Activated naive CD8-positive, alpha-beta T cell treated with anti-CD3 and anti-CD28 coated beads, Interleukin-2, amount 50 U/mL, for 16 hours (primary cell): ENCODE results near the gene LMF1.

Experiments used
- DNase-seq: peaks from one replicate; pipeline ENCODE4 v3.0.0-alpha.2; 2020; ENCODE audit warnings: low read depth, low spot score

Gene LMF1

DNA sequence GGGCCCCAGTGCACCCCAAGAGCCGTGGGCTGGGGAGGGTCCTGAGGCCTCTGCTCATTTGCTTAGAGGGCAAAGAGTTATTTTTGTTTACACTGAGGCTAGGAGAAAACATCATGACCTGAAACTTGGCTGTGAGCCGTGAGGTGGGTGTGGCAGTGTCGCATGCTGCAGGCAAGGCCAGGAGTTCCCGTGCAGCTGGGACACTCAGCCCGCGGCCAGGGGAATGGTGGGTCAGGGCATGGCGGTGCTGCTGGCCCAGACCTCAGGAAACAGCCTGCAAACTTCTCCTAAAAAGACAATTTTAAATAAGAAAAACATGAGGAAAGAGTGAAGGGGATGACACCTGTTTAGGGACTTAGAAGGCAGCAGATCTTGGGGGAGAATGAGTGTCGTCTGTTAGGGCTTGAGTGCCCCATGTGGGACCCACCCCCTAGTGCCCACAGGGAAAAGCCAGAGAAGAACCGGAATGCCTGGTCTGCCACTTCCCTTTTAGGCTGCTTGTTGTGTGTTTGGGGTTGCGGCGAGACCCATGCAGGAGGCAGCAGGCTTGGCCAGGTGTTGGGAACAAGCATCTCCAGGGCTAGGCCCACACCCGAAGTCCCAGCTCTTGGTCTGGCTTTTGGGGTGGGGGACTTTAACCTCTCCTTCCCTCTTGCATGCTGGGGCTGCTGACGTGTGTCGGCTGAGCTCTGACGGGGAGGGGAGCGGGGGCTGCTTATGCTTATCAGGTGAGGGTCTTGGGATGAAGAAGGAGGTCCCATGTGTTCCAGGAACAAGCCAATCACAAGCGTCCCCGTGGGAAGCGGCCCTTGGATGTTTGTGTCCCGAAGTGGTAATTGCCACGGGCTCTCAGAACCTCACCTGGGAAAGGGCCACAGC lies 89.3 kb downstream of the LMF1 start:
- no peak for DNase-seq

DNA sequence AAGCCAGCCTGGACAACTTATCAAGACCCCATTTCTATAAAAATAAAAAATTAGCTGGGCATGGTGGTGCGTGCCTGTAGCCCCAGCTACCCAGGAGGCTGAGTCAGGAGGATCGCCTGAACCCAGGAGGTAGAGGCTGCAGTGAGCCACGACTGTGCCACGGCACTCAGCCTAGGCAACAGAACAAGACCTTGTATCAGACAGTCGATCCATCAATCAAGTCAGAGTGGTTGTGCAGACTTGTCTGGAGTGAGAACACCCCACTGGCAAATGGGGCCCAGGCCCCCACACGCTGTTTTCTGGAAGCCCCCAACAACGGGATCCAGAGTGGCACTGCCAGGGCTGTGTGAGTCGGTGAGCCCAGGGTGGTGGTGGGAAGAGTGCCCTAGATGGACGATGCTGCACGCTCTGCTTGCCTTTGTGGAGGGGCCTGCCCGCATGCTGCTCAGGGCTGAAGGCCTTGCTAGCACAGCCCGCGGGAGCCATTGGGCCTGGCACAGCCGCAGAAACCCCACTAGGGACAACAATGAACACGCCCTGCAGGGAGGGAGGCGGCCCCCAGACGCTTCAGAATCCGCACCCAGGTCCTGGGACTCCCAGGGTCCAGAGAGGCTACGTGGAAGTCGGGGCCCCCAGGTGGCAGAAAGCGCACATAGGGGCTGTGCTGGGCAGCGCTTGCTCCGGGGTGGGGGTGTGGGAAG lies 90.2 kb downstream of the LMF1 start:
- DNase-seq, result no peak

DNA sequence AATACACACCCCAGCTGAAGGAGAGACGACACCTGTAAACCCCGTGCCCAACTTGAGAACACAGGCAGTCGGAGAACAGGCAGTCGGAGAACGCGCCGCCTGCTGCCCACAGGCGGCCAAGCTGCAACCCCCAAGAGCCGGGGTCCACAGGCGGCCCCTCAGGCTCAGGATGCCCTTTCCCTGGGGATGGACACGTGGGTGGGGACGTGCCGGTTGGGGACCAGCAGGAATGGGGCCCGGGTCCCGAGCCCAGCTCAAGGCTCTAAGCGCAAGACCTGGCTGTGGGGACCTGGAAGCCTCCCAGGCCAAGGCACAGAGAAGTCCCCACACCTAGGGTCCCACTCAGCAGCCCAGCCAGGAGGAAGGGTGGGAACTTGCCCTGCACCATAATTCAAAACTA lies 90.8 kb downstream of the LMF1 start:
- no peak for DNase-seq

DNA sequence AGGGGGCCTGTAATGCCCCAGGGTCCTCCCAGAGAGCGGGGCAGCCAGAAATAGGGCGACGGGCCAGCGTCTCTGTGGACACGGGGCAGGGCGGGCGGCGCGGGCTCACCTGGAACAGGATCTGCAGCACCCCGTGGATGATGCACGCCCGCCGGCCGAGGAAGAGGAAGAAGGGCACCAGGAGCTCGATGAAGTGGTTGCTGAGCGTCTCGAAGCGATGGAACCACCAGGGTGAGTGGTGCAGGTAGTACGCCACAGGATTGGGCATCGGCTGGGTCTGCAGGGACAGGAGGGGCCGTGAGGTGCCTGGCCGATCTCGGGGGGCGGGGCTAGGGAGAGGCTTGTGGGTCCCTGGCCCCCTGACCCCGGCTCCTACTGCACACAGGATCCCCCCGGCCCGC lies 91.3 kb downstream of the LMF1 start:
- DNase-seq, result no peak

DNA sequence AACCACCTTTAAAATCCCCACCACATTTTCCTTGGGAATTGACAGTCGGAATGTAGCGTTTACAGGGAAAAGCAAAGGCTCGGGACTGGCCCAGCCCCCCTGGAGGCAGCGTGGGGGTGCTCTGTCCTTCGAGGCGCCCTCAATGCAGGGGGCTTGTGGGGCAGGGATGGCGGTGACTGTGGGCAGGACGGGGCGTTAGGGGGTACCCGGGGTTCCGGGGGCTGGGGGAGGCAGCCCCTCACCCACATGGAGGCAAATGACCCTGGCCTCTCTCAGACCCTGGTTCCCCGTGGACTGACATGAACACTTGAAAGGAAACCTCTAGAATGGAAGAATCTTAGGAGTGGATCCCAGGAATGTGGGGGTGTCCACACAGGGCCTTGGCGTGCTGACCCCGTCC lies 91.9 kb downstream of the LMF1 start:
- no peak for DNase-seq

DNA sequence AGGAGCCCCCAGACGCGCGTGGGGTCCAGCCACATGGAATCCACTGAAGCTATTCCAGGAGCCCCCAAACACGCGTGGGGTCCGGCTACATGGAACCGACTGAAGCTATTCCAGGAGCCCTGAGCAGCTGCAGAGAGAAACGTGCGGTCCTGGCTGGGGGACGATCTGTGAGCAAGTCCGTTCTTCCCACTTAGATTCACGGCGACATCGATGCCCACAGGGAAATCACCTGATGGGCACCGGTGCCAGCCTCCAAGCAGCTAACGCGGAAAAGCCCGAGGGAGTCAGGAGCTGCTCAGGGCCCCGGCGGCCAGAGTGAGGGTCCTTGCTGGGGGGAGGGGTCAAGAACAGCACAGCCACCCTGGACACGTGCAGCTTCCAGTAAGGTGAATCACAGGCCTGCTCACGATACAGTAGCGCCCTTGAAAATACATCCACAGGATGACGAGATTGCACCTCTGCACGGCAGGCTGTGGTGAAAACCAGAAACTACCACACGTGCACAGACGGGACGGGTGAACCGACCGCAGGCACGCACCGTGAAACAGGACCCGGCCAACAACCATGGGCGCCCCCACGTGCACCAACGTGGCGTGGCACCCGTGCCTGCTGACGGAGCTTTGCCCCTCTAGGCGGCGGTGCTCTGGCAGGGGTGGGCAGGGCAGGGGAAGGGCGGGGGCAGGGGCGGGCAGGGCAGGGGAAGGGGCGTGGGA lies 92.6 kb downstream of the LMF1 start:
- no peak for DNase-seq

DNA sequence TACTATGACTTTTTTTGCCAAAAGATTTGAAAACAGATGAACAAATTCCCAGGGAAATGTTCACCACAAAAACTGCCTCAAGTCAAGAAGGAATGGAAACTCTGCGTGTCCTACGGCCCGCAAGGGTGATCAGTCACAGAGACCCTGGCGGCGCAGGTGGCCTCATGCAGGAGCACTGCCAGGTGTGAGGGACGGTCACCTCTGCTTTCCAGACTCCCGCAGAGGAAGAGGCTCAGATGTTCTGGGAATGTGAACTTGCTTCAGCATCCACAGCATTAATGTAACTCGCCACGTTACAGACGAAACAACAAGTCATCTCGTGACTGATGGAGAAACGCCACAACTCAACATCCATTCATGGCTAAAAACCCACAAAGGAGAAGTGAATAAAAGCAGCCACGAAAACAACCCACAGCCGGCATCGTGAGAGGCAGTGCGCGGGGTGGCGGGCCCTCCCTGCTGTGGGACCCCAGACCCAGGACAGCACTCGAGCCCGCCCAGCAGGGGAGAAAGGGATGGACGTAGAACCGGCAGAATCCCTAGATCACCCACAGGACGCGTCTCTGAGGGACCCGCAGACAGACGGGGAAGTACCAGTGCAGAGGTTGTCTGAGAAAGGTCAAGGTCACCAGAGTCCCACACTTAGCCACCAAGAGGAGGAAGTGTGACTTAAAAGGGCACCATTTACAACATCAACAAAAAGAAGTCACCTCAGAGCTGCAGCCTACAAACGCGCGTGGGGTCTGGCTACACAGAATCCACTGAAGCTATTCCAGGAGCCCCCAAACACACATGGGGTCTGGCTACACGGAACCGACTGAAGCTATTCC lies 93.3 kb downstream of the LMF1 start:
- DNase-seq, result no peak

DNA sequence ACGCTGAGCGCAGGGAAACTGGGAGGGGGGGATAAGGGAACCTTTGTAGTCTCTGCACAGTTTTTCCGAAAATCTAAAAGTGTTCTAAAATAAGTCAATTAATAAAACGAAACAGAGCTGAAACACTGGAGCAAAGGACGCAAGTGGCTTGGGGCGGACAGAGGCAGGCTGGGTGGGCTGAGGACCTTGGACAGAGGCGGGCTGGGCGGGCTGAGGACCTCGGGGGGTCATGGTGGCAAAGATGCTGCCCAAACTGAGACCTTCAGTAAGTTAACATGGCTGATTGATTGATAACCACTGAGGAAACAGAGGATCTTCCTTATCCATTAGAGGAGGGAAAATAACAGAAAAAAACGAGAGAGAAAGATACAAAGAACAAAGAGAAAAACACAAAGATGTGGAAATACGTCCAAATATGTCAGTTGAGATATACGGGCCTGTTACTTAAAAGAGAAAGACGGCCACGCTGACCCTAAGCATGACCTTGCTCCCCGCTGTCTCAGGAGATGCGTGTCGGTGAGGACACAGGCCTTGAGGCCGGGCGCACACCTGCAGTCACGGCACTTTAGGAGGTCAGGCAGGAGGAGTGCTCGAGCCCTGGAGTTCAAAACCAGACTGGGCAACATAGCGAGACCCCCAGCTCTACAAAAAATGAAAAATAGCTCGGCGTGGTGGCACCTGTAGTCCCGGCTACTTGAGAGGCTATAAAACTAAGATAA lies 94.1 kb downstream of the LMF1 start:
- DNase-seq, result no peak

DNA sequence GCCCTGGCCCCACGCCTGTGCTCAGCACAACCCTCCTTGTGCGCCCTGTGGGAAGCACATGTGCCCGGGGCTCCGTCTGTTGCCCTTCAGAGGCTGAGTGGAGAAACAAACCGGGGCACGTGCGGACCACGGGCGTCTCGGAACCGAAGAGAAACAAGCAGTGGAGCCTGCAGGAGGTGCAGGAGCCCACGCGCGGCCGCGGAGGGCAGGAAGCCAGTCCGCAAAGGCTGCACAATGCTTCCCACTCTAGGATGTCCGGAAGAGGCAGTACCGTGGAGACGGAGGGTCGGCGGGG lies 94.8 kb downstream of the LMF1 start:
- DNase-seq, result no peak

DNA sequence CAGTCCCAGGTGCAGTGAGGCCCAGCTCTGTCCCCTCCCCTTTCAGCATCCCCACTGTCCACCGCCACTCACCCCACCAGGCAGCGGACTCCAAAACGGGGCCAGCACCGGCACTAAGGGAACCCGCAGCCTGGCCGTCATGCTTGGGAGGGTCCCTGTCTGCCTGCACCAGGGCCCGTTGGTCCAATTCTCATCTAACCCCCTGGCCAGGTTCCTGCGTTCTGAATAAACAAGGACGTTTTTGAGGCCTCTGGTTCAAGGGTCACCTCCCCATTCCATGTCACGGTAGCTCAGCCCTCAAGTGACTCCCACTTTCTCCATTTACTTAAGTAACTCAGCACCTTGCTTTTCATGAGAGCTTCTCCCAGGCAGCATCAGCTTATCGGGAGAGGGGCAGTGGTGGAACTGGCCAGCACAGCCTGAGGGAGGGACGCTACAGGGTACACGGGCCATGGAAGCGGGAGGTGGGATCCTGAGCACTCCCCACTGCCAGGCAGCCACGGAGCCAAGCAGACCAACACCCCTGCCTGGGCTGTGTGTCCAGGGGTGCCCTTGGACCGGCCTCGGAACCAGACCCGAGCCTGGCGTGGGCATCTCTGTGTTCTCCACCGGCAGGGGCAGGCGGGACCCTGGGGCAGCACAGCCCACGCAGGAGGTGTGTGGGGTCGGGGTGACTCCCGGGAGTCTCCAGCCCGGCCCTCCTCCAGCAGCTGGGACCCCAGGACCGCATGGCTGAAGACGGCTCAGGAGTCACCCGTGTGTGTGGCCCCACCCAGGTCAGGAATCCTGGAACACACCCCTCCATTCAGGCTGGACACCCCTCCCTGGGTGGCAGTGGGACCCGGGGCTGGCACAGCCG lies 95.4 kb downstream of the LMF1 start:
- DNase-seq, result no peak

DNA sequence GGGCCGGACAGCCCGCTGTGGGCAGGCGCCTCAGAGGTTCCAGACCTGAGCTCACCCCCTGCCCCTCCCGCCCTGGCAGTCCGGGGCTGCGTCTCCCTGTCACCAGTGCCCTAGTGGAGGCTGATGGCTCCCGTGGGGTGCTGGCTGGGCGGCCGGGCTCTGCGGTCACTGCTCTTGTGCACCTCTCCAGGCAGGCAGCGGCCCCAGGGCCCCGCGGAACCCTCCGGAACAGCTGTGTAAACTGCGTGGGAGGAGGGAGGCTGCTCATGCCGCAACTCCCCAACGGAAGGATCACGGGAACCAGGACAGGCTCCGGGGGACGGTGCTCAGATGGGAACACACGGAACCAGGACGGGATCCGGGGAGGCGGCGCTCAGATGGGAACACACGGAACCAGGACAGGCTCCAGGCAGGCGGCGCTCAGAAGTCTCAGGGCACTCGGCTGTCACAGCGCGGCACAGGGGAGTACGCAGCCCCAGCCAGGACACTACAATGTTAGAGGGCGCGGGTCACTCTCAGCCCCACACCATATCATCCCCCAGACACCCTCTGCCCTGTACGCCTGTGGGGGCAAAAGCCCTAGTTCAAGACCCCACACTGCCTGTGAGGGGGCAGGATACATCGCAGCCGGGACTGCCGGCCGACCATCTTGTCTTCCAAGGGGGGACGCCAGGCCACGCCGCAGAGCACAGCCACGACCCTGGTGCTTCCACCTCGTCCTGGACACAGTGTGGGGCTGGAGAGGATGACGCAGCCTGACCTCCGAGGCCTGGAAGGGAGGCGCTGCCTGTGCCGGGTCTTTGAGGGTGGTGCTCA lies 96.2 kb downstream of the LMF1 start:
- DNase-seq, result no peak

DNA sequence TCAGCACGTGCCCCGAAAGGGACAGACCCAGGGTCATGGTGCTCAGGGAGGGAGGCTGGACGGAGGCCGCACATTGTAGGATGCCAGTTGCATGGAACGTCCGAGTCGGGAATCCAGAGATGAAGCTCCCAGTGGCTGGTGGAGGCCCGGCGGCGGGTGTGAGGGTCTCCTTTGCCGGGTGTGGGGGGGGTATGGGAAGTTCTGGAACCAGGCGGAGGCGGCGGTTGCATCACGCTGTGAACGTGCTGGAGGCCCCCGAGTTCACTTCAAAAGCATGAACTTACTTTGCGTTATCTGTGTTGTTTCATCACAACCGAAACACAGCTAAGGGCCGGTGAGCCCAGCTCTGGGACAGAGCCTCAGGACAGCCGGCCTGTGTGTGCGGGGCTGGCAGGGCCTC lies 96.9 kb downstream of the LMF1 start:
- DNase-seq, result no peak

DNA sequence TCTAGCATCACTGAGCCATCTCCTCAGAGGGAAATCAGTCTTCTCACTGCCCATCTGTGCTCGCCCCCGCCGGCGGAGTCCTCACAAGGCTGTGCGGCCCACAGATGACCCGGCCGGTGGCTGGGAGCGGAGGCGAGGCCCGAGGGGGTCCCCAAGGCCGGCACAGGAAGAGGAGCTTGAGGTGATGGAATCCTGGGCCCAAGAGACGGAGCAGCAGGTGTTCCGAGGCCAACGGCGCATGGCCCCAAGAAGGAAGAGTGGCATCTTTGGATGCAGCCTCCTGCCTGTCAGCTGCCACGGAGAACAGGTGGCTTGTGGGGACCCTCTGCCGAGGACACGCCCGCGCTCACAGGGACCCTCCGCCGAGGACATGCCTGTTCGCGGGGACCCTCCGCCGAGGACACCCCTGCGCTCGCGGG lies 97.5 kb downstream of the LMF1 start:
- no peak for DNase-seq

DNA sequence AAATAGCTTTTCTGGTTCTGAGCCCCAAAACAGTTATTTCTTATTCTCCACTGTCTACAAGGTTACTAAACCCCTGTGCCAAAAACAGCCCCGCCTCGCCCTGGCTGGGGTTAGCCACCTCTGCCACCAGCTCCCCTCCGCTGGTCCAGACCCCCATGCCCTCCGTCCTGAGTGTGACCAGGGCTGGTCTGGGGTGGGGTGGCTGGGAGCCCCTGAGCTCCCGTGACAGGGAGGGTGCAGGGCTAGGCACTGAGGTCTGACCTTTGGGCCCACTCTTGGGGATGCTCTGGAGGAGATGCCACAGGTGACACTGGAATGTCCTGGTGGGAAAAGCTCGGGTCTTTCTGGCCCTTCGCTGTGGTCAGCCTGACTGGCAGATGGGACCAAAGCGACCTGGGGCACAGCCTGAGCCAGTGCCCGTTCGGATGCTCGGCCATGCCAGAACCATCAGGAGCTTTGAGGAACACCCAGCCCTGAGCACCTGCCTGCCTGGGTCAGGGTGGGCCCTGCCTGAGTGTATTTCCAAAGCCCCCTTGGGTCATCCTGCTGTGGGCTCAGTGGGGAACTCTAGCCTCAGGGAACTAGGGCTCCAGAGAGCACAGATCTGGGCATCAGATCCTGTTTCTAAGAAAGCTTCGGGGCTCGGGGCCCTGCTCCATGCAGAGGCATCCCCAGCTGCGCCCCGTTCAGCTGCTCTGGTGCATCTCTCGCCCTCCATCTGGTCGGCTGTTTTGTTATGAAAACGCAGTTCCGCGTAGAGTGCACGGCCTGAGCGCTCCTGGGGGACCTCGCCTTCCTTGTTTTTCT lies 98.1 kb downstream of the LMF1 start:
- DNase-seq, result no peak

DNA sequence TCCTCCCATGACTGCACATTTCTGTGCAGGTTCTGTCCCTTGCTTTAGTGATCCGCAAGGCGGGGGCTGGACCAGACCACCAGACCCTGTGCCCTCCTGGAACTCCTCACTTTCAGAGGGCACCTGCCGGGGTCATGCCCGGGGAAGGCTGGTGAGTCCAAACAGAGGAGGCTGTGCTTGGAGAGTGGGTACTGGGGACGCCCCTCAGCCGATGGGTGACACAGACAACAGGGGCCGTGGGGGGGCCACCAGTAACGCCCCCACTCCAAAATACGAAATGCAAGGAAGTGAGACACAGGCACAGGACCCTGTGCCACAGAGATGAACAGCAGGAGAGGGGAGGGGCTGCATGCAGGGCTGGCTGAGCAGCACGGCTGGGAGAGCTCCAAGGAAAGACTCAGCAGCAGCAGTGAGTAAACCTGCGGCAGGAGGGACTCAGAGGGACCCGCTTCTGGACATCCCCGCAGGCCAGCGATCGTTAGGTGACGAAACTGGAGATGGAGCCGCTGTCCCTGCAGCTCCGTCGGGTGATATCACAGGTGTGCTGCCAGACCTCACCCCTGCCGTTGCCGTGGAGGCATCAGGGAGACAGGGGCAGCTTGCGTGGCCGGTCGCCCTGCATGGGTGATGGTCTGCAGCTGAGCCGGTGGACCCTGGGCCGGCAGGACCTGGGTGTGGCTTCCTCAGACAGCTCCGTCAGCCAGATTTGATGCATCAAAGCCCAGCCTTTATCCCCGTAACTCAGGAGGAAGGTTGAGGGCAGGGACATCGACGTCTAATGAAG lies 99.0 kb downstream of the LMF1 start:
- DNase-seq, result no peak

DNA sequence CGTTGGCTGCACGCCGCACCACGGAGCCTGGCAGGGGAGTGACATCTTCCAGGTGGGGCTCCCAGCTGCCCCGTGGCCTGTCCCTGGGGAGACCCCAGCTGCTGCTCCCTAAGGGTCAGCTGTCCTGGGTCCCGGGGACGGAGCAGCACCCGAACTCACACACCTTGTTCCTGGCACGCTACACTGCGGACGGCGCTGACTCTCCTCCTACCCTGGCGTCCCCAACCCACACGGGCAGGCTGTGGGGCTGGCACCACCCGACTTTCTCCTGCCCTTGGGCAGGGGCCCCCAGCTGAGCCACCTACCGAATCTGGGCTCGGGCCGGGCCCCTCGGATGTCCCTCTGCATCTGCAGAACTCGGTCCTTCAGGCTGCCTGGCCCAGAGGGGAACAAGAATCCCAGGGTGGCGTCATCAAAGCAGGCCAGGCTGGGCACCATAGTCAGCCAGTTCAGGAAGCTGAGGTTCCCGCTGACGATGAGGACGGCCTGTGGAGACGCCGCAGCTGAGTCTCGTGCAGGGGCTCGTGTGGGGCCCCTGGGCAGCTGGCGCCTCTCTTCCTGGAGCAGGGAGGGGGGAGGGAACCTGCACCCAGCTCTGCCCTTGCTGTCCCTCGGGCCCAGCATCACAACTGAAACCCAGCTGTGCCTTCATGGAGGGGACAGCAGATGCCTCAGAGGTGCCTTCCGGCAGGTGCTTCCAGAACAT lies 99.8 kb downstream of the LMF1 start:
- DNase-seq, result no peak
